ENCODE measurements around the gene RAMACL.

The RAMACL gene

DNA sequence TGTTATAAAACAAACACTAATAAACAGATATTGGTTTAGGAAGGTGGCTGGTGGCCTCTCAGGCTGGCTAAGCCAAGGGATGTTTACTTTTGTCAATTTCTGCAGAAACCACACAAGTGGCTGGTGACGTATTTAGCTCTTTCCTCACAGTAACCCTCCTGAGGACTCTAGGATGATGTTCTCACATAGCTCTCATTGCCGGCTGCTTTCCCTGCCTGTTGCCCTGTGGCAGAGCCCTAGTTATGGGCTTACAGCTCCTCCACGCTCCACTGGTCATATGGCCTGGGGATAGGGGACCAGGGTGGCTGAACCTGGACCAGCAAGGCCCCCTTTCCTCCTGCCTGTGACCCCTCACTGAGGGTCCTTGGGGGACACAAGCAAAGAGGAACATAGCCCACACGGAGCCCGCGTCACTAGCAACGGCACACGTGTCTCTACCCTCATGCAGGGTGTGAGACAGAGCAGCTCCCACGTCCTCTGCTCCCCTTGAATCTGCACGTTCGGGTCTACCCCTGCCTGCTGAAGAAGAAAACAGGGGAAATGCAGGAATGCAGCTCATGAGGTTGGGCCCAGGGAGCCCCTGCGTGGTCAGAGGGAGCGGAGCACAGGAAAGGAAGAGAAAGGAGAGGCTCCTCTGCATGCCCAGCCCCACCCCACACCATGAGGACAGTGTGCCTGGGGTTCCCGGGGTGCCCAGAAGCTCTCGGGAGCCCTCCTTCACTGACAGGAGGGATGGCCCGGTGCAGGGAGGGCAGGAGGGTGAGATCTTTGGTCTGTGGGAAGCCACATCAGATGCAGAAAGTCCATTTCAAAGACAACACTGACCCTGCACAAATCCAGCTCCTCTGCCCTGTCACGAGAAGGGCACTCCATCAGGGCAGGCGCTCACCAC is 13.9 kb downstream of the RAMACL start:
- TF ChIP-seq YY1 (IDR thresholded peaks at IDR 0.05; ENCODE audit: low read depth) (no peak), CREB1 (IDR thresholded peaks at IDR 0.05; ENCODE audit: low read depth) (no peak), FOXM1 (IDR thresholded peaks at IDR 0.05; ENCODE audit: borderline replicate concordance, low read depth) (no peak), CEBPB (IDR thresholded peaks at IDR 0.05) (no peak), EP300 (IDR thresholded peaks at IDR 0.05; ENCODE audit: borderline replicate concordance) (no peak), RAD21 (IDR thresholded peaks at IDR 0.05; ENCODE audit: low read depth) (no peak), NFIC (IDR thresholded peaks at IDR 0.05) (no peak), TCF12 (IDR thresholded peaks at IDR 0.05; ENCODE audit: low read depth) (no peak), ZBTB7A (IDR thresholded peaks at IDR 0.05; ENCODE audit: low read depth) (no peak), TEAD4 (IDR thresholded peaks at IDR 0.05) (no peak), EGR1 (IDR thresholded peaks at IDR 0.05) (no peak), TAF1 (IDR thresholded peaks at IDR 0.05; ENCODE audit: low read depth) (no peak)
- TF ChIP-seq, protein P1, sequence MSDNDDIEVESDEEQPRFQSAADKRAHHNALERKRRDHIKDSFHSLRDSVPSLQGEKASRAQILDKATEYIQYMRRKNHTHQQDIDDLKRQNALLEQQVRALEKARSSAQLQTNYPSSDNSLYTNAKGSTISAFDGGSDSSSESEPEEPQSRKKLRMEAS (IDR thresholded peaks at IDR 0.05): no peak
- TF ChIP-seq, protein P2, sequence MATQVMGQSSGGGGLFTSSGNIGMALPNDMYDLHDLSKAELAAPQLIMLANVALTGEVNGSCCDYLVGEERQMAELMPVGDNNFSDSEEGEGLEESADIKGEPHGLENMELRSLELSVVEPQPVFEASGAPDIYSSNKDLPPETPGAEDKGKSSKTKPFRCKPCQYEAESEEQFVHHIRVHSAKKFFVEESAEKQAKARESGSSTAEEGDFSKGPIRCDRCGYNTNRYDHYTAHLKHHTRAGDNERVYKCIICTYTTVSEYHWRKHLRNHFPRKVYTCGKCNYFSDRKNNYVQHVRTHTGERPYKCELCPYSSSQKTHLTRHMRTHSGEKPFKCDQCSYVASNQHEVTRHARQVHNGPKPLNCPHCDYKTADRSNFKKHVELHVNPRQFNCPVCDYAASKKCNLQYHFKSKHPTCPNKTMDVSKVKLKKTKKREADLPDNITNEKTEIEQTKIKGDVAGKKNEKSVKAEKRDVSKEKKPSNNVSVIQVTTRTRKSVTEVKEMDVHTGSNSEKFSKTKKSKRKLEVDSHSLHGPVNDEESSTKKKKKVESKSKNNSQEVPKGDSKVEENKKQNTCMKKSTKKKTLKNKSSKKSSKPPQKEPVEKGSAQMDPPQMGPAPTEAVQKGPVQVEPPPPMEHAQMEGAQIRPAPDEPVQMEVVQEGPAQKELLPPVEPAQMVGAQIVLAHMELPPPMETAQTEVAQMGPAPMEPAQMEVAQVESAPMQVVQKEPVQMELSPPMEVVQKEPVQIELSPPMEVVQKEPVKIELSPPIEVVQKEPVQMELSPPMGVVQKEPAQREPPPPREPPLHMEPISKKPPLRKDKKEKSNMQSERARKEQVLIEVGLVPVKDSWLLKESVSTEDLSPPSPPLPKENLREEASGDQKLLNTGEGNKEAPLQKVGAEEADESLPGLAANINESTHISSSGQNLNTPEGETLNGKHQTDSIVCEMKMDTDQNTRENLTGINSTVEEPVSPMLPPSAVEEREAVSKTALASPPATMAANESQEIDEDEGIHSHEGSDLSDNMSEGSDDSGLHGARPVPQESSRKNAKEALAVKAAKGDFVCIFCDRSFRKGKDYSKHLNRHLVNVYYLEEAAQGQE (IDR thresholded peaks at IDR 0.05; ENCODE audit: low read depth): no peak
- TF ChIP-seq, protein P3, sequence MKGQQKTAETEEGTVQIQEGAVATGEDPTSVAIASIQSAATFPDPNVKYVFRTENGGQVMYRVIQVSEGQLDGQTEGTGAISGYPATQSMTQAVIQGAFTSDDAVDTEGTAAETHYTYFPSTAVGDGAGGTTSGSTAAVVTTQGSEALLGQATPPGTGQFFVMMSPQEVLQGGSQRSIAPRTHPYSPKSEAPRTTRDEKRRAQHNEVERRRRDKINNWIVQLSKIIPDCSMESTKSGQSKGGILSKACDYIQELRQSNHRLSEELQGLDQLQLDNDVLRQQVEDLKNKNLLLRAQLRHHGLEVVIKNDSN (IDR thresholded peaks at IDR 0.05): no peak

DNA sequence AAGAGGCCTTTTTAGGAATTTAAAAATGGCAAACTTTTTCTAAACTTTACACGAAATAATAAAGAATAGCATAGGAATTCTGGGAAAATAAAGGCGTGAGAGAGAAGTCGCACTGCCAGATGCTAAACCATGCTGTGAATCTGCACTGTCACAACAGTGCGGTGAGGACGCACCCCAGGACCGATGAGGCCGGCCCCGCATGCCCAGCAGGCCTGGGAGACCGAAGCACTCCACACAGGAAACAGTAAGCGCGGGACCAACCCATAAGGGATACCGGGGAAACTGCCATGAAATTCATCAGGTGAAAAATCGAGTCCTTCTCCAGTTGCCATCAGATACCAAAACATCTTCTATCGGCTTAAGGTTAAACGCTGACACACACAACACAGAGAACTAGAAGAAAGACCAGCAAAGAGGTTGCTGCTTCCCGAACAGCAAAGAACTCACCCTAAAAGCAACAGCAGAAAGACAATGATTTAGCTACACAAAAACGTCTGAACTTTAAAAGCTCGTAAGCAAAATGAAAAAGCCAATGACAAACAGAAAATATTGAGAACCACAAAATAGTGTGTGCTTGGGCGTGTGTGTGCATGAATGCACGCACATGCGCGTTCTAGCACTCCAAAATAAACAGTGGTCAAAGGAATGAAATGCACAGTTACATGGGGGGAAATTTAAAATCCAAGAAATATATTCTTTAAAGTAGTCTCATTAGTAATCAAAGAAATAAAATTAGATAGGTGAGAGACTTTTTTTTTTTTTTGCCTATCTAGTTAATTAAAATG is 15.4 kb downstream of the RAMACL start:
- TF ChIP-seq RAD21 (IDR thresholded peaks at IDR 0.05; ENCODE audit: low read depth) (no peak), CREB1 (IDR thresholded peaks at IDR 0.05; ENCODE audit: low read depth) (no peak), EP300 (IDR thresholded peaks at IDR 0.05; ENCODE audit: borderline replicate concordance) (no peak), TAF1 (IDR thresholded peaks at IDR 0.05; ENCODE audit: low read depth) (no peak), EGR1 (IDR thresholded peaks at IDR 0.05) (no peak), CEBPB (IDR thresholded peaks at IDR 0.05) (no peak), TCF12 (IDR thresholded peaks at IDR 0.05; ENCODE audit: low read depth) (no peak), TEAD4 (IDR thresholded peaks at IDR 0.05) (no peak), NFIC (IDR thresholded peaks at IDR 0.05) (no peak), YY1 (IDR thresholded peaks at IDR 0.05; ENCODE audit: low read depth) (no peak), FOXM1 (IDR thresholded peaks at IDR 0.05; ENCODE audit: borderline replicate concordance, low read depth) (no peak), ZBTB7A (IDR thresholded peaks at IDR 0.05; ENCODE audit: low read depth) (no peak)
- TF ChIP-seq, protein P2 (IDR thresholded peaks at IDR 0.05; ENCODE audit: low read depth): no peak
- TF ChIP-seq, protein P3 (IDR thresholded peaks at IDR 0.05): no peak
- TF ChIP-seq, protein P1 (IDR thresholded peaks at IDR 0.05): no peak

DNA sequence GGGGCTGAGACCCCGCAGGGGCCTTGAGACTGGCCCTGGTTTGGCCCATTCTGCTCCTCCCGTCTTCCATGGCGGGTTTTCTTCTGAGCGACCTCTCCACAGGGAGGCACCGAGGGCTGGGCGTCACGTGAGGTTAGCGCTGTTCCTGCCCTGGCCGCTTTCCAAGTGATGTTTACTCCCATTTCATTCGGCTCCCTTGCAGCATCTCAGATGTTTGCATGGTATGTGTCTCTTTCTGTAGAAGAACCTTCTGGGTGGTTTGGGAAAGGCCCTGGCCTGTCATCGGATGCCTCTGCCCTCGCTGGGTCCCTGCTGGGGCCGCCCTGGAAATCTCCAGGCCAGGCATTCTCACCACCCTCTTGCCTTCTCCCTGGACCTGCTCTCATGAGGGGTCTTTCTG is 17.3 kb downstream of the RAMACL start:
- TF ChIP-seq TCF12 (IDR thresholded peaks at IDR 0.05; ENCODE audit: low read depth) (no peak), EP300 (IDR thresholded peaks at IDR 0.05; ENCODE audit: borderline replicate concordance) (no peak), EGR1 (IDR thresholded peaks at IDR 0.05) (no peak), ZBTB7A (IDR thresholded peaks at IDR 0.05; ENCODE audit: low read depth) (no peak), NFIC (IDR thresholded peaks at IDR 0.05) (no peak), RAD21 (IDR thresholded peaks at IDR 0.05; ENCODE audit: low read depth) (no peak), FOXM1 (IDR thresholded peaks at IDR 0.05; ENCODE audit: borderline replicate concordance, low read depth) (no peak), CREB1 (IDR thresholded peaks at IDR 0.05; ENCODE audit: low read depth) (no peak), TEAD4 (IDR thresholded peaks at IDR 0.05) (no peak), CEBPB (IDR thresholded peaks at IDR 0.05) (no peak)
- TF ChIP-seq, protein P2 (IDR thresholded peaks at IDR 0.05; ENCODE audit: low read depth): no peak
- TF ChIP-seq, protein P3 (IDR thresholded peaks at IDR 0.05): no peak
